ENCODE measurements around the gene RASA3.
"Not testable (repeated sequence)": the region's sequence is repeated elsewhere in the genome, so short reads cannot be mapped to it uniquely, and the experiment has no call there.

Gene RASA3

DNA sequence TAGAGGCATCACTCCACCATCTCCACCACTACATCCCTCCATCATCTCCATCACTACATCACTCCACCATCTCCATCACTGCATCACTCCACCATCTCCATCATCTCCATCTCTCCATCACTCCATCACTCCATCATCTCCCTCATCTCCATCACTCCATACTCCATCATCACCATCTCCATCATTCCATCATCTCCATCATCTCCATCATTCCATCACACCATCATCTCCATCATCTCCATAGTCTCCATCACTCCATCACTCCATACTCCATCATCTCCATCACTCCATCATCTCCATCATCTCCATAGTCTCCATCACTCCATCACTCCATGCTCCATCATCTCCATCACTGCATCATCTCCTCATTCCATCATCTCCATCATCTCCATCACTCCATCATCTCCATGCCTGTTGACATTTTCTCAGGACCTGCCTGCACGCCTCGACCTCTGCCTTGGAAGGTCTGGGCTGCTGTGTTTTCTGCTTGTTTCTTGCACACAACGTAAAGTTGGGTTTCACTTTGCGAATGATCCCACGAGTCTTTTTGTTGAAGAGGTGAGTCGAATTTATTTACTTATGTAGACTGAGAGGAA is 21.2 kb upstream of the RASA3 start:
- Histone ChIP-seq H3K4me2 (ENCODE audit: low read length) (no peak overlapping the region), H3K4me3 (ENCODE audit: low read length) (no peak overlapping the region), H3K27me3 (ENCODE audit: control insufficient read depth, insufficient read depth, low read length) (peaks cover 25% of the 10 kb centered on the region), H3K9me3 (replicated peaks; ENCODE audit: low read length) (no peaks in the 10 kb centered on the region), H3K36me3 (ENCODE audit: insufficient read depth, low read length) (no peaks in the 10 kb centered on the region), H3K4me1 (ENCODE audit: control insufficient read depth, insufficient read depth, low read length) (peaks cover 5% of the 10 kb centered on the region), H3K9ac (ENCODE audit: low read depth, low read length) (no peak overlapping the region)

DNA sequence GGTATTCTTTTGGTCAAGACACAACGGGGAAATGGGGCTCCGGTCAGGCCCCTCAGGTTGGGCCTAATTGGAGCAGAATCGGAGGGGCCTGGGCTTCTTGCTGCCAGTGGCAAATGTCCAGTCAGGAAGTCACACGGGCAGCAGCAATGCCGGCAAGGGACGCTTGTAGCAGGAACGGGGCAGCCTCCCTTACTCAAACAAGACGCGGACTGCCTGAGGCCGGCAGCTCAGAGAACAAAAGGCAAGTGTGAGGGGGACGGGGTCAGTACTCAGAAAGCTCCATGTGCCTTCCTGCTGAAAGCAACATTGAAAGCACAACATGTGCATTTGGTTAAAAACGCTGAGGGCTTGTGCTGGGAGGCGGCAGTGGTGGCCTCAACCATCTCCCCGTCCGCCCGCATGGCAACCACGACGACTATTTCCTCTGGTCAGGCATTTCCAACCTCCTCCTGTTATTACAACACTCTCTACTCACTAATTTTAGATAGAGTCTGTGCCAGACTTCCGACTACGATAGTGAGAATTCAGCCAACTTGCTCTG is 20.5 kb upstream of the RASA3 start:
- H3K27me3 ChIP-seq (ENCODE audit: control insufficient read depth, insufficient read depth, low read length) = peaks cover 32% of the 10 kb centered on the region
- peaks cover 5% of the 10 kb centered on the region for H3K4me1 ChIP-seq (ENCODE audit: control insufficient read depth, insufficient read depth, low read length)
- no peak overlapping the region for H3K4me2 ChIP-seq (ENCODE audit: low read length)
- no peaks in the 10 kb centered on the region for H3K9me3 ChIP-seq (replicated peaks; ENCODE audit: low read length)
- H3K36me3 ChIP-seq (ENCODE audit: insufficient read depth, low read length) = no peaks in the 10 kb centered on the region
- no peak overlapping the region for H3K4me3 ChIP-seq (ENCODE audit: low read length)
- no peak overlapping the region for H3K9ac ChIP-seq (ENCODE audit: low read depth, low read length)

DNA sequence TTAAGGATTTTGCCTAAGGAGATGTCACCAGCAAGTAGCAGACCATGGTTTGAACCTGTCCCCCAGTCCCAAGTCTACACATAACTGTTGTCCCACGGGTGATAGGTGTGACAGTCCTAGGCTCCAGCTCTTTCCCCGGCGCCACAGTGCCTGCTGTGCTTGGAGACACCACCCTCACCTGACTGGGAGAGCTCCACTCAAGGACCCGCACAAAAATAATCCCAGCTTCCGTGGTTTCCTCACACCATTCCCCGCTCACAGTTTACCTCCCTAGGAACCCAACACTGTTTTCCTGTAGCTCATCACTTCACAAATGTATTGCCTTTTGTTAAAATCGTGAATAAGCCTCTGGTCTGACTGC is 19.8 kb upstream of the RASA3 start:
- peaks cover 5% of the 10 kb centered on the region for H3K4me1 ChIP-seq (ENCODE audit: control insufficient read depth, insufficient read depth, low read length)
- H3K4me2 ChIP-seq (ENCODE audit: low read length) = no peak overlapping the region
- no peaks in the 10 kb centered on the region for H3K9me3 ChIP-seq (replicated peaks; ENCODE audit: low read length)
- no peaks in the 10 kb centered on the region for H3K36me3 ChIP-seq (ENCODE audit: insufficient read depth, low read length)
- H3K9ac ChIP-seq (ENCODE audit: low read depth, low read length) = no peak overlapping the region
- peaks cover 30% of the 10 kb centered on the region for H3K27me3 ChIP-seq (ENCODE audit: control insufficient read depth, insufficient read depth, low read length)
- H3K4me3 ChIP-seq (ENCODE audit: low read length) = no peak overlapping the region

DNA sequence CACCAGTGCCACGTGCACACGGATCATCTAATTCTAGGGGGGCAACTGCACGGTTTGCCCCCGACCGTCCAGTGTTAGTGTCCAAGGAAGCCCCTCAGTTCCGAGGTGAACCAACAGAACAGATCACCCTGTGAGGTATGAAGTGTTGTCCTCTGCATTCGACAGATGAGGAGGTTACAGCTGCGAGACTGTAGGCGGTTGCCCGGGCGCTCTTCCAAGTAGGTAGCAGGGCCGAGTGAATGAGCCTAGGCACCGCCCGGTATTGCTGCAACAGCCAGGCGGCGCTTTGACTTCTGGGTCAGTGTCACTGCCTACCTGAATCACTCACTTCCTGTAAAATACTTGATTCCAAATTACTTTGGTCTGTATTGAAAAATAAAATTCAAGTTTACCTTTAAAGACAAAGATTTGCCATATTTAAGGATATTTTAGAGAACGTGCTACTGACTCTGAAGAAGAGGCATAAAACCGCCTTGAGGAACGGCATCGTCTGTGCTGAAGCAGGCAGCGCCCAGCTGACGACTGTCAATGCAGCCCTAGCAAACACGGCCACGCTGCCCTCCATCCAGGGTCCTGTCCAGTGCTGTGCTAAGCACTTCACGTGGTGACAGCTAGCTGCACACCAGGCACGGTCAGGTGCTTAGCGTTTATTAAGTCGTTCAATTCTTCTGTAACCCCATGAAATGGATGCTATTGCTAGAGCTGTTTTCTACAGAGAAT is 19.3 kb upstream of the RASA3 start:
- no peaks in the 10 kb centered on the region for H3K9me3 ChIP-seq (replicated peaks; ENCODE audit: low read length)
- H3K4me3 ChIP-seq (ENCODE audit: low read length) = no peak overlapping the region
- no peak overlapping the region for H3K4me2 ChIP-seq (ENCODE audit: low read length)
- H3K36me3 ChIP-seq (ENCODE audit: insufficient read depth, low read length) = no peaks in the 10 kb centered on the region
- H3K9ac ChIP-seq (ENCODE audit: low read depth, low read length) = no peak overlapping the region
- H3K4me1 ChIP-seq (ENCODE audit: control insufficient read depth, insufficient read depth, low read length) = peaks cover 5% of the 10 kb centered on the region
- peaks cover 28% of the 10 kb centered on the region for H3K27me3 ChIP-seq (ENCODE audit: control insufficient read depth, insufficient read depth, low read length)

DNA sequence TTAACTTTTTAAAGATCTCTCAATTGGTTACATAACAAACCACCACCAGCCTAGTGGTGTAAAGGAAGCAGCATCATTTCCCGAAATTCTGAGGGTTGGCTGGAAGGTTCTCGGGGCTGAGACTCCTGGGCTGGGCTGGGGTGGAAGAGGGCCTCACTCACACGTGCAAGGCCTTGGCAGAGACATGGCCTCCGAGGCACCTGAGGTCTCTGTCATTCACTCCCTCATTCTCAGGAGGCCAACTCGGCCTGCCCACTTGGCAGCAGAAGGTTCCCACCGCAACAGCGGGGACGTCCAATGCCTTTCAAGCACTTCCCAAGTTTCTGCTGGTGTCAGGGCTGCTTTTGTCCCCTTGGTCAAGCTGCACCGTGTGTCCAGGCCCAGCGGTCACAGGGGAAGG is 18.6 kb upstream of the RASA3 start:
- no peaks in the 10 kb centered on the region for H3K36me3 ChIP-seq (ENCODE audit: insufficient read depth, low read length)
- no peak overlapping the region for H3K4me3 ChIP-seq (ENCODE audit: low read length)
- peaks cover 35% of the 10 kb centered on the region for H3K27me3 ChIP-seq (ENCODE audit: control insufficient read depth, insufficient read depth, low read length)
- no peak overlapping the region for H3K4me2 ChIP-seq (ENCODE audit: low read length)
- H3K4me1 ChIP-seq (ENCODE audit: control insufficient read depth, insufficient read depth, low read length) = peaks cover 5% of the 10 kb centered on the region
- H3K9me3 ChIP-seq (replicated peaks; ENCODE audit: low read length) = no peaks in the 10 kb centered on the region
- H3K9ac ChIP-seq (ENCODE audit: low read depth, low read length) = no peak overlapping the region

DNA sequence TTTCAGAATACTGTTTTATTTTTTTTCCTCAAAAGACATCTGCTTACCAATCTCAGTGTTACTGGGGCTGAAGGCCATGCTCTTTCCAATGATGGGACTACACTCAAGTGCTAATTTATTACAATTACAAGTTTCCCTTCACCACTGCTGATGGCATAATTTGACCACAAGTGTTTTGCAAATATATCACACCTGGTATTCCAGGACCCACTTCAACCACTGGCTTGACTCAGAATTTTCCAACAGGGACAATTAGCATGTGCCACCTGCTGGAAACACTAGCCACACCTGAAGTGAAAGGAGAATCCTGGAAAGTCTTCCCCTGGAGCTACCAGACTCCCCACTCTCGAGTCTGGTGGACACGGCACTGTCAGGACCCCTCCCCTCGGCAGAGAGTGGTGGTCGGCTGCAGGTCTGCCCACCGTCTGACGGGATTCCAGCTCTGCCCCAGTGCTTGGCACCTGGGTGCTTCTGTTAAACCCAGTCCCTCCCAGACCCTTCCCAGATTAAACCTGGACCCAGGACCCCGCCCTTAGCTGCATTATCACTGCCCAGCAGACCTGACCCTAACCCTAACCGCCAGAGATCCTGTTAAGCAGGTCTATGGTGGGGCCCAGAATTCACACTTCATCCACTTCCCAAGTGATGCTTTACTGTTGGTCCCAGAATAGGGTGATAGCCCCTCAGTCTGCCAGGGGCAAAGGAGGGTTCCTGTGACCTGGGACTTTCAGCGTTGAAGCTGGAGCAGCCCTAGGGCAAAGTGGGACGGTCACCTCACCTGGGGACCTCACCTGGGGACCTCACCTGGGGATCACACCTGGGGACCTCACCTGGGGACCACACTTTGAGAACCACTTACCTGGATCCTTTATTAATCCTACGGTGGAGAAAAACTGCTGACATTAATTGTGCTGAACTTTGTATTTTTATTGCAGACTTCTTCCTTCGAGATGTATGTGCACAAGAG is 17.6 kb upstream of the RASA3 start:
- Histone ChIP-seq H3K4me1 (ENCODE audit: control insufficient read depth, insufficient read depth, low read length) (peaks cover 5% of the 10 kb centered on the region), H3K9ac (ENCODE audit: low read depth, low read length) (no peak overlapping the region), H3K4me3 (ENCODE audit: low read length) (no peak overlapping the region)

DNA sequence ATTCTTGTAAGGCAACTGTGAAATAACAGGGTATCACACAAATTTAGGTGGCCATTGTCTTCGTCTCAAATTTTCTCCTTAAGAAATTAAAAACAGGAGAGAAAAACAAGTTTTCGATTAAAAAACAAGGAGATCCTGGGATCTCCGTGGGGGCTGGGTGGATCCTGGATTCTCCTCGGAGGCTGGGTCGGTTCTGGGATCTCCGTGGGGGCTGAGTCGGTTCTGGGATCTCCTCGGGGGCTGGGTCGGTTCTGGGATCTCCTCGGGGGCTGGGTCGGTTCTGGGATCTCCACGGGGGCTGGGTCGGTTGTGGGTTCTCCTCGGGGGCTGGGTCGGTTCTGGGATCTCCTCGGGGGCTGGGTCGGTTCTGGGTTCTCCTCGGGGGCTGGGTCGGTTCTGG is 16.5 kb upstream of the RASA3 start:
- H3K9ac ChIP-seq (ENCODE audit: low read depth, low read length); H3K4me3 ChIP-seq (ENCODE audit: low read length); H3K4me2 ChIP-seq (ENCODE audit: low read length); H3K4me1 ChIP-seq (ENCODE audit: control insufficient read depth, insufficient read depth, low read length); H3K36me3 ChIP-seq (ENCODE audit: insufficient read depth, low read length); H3K9me3 ChIP-seq (replicated peaks; ENCODE audit: low read length): not testable (repeated sequence)
- peaks cover 44% of the 10 kb centered on the region for H3K27me3 ChIP-seq (ENCODE audit: control insufficient read depth, insufficient read depth, low read length)

More for the DNA sequence above, 17.6 kb upstream of the RASA3 start:
- no peaks in the 10 kb centered on the region for H3K9me3 ChIP-seq (replicated peaks; ENCODE audit: low read length)
- no peak overlapping the region for H3K4me2 ChIP-seq (ENCODE audit: low read length)
- H3K27me3 ChIP-seq (ENCODE audit: control insufficient read depth, insufficient read depth, low read length) = peaks cover 42% of the 10 kb centered on the region
- H3K36me3 ChIP-seq (ENCODE audit: insufficient read depth, low read length) = no peaks in the 10 kb centered on the region

DNA sequence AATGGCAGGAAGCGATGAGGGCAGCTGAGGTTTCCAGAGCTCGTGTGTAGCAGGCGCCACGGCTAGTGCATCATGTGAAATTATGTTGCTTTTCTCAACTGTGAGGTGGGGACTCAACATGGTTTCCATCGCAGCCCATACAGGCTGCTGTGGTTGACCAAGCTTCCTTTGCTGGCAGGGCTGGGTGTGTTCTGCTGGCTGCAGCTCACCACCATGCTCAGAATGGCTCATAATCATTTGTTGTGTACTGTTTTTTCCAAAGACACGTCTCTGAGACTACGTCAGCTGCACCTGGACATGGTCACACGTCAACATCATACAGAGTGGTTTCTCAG is 16.1 kb upstream of the RASA3 start:
- no peaks in the 10 kb centered on the region for H3K36me3 ChIP-seq (ENCODE audit: insufficient read depth, low read length)
- peaks cover 44% of the 10 kb centered on the region for H3K27me3 ChIP-seq (ENCODE audit: control insufficient read depth, insufficient read depth, low read length)
- H3K4me1 ChIP-seq (ENCODE audit: control insufficient read depth, insufficient read depth, low read length) = peaks cover 5% of the 10 kb centered on the region
- no peak overlapping the region for H3K4me2 ChIP-seq (ENCODE audit: low read length)
- H3K4me3 ChIP-seq (ENCODE audit: low read length) = no peak overlapping the region
- no peak overlapping the region for H3K9ac ChIP-seq (ENCODE audit: low read depth, low read length)
- no peaks in the 10 kb centered on the region for H3K9me3 ChIP-seq (replicated peaks; ENCODE audit: low read length)

DNA sequence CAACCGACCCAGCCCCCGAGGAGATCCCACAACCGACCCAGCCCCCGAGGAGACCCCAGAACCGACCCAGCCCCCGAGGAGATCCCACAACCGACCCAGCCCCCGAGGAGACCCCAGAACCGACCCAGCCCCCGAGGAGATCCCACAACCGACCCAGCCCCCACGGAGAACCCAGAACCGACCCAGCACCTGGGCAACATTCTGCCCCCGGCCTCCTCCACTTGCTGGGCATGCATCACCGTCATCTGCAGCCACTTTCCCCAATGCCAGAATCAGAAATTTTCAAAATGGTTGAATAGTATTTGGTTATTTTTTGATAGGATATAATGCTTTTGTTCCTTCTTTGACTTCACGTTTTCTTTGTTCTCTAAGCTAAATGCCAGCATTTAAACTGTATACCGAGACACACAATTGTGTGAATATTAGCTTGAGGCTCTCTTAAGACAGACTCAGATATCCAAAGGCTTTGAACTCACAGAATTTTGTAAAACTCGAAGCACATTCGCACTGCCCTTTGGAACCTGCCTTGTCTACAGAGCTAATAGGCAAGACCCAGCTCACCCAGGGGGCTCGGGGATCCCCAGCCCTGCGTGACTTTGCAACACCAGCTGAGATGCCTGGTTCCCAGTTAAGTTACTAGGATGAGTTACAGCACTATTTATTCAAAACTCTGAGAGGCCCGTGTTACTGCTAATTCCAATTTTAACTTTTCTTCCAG is 15.5 kb upstream of the RASA3 start:
- H3K9ac ChIP-seq (ENCODE audit: low read depth, low read length) = no peak overlapping the region
- no peaks in the 10 kb centered on the region for H3K9me3 ChIP-seq (replicated peaks; ENCODE audit: low read length)
- H3K4me3 ChIP-seq (ENCODE audit: low read length) = no peak overlapping the region
- peaks cover 44% of the 10 kb centered on the region for H3K27me3 ChIP-seq (ENCODE audit: control insufficient read depth, insufficient read depth, low read length)
- peaks cover 5% of the 10 kb centered on the region for H3K4me1 ChIP-seq (ENCODE audit: control insufficient read depth, insufficient read depth, low read length)
- no peaks in the 10 kb centered on the region for H3K36me3 ChIP-seq (ENCODE audit: insufficient read depth, low read length)
- no peak overlapping the region for H3K4me2 ChIP-seq (ENCODE audit: low read length)

DNA sequence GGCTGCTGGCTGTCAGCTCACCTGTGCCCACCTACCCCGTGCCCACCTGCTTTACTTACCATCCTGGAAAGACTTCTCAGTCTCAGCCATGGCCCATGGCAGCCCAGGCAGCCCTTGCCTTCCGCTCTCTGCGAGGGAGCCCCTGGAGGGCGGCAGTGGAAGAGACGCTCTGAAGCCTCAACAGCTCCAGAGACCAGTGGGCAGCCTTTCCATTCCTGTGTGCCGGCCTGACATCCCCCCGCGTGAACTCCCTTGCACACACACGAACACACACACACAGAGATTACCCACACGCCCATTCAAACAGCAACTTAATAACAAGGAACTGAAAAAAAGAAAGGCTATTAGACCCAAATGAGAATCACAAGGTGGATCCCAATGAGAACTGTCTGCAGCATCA is 14.2 kb upstream of the RASA3 start:
- Histone ChIP-seq H3K9me3 (replicated peaks; ENCODE audit: low read length) (no peaks in the 10 kb centered on the region), H3K27me3 (ENCODE audit: control insufficient read depth, insufficient read depth, low read length) (peaks cover 43% of the 10 kb centered on the region), H3K4me2 (ENCODE audit: low read length) (no peak overlapping the region), H3K36me3 (ENCODE audit: insufficient read depth, low read length) (no peaks in the 10 kb centered on the region), H3K9ac (ENCODE audit: low read depth, low read length) (no peak overlapping the region), H3K4me3 (ENCODE audit: low read length) (no peak overlapping the region), H3K4me1 (ENCODE audit: control insufficient read depth, insufficient read depth, low read length) (peaks cover 5% of the 10 kb centered on the region)

DNA sequence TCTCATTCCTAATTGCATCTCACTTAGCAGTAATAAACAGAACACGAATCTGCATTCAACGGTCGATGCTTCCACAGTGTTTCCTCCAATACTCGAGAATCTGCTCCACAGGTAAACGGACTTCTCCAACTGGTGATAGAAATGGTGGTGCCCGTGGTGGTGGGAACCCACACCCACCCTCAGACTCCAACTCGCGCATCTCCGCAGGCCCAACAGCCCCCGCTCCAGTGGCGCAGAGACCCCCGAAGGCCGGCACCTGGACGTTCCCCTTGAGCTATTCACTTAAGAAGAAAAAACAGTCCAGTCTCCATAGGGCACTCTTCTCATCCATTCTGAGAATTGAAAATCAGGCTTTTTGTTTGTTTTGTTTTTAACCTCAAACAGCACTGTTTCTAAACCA is 13.8 kb upstream of the RASA3 start:
- H3K27me3 ChIP-seq (ENCODE audit: control insufficient read depth, insufficient read depth, low read length) = peaks cover 43% of the 10 kb centered on the region
- H3K4me1 ChIP-seq (ENCODE audit: control insufficient read depth, insufficient read depth, low read length) = peaks cover under 1% of the 10 kb centered on the region
- no peaks in the 10 kb centered on the region for H3K9me3 ChIP-seq (replicated peaks; ENCODE audit: low read length)
- no peak overlapping the region for H3K9ac ChIP-seq (ENCODE audit: low read depth, low read length)
- no peak overlapping the region for H3K4me3 ChIP-seq (ENCODE audit: low read length)
- H3K4me2 ChIP-seq (ENCODE audit: low read length) = no peak overlapping the region
- H3K36me3 ChIP-seq (ENCODE audit: insufficient read depth, low read length) = no peaks in the 10 kb centered on the region

Data from skeletal muscle satellite cell (primary cell).